Lung (tissue), 12 donors: ENCODE data around the gene MDM1. TPM values are rescaled to one million over a fixed set of nuclear protein-coding genes. Genes with fewer than 3 reads are reported as not detected.
A peak's percentile ranks its signal among the peaks of the same experiment; 100 is the strongest.

Experiments
- ATAC-seq: fragments of 200-7000 bp; cut with Tn5 transposase; one replicate; pipeline ENCODE4 v1.9.1; 2020; ENCODE audit warnings: moderate number of reproducible peaks; ENCODE audit not compliant: insufficient read depth, low FRiP score
- DNase-seq, 3 donors: peaks; one replicate each; pipeline ENCODE4 v3.0.0-alpha.2; 2013 to 2017
- H3K27ac ChIP-seq, 2 donors: one replicate each; pipeline ENCODE4 v1.5.1; 2013; ENCODE audit warnings: mild to moderate bottlenecking in 2 of 2, moderate library complexity in 2 of 2, control low read depth in 1 of 2, inconsistent platforms in 1 of 2, low read depth in 1 of 2, low read length in 1 of 2
- H3K27me3 ChIP-seq, 3 donors: one replicate each; pipeline ENCODE4 v1.5.1; 2013; ENCODE audit warnings: low read length in 2 of 3; ENCODE audit not compliant: control insufficient read depth in 3 of 3, insufficient read depth in 3 of 3
- H3K36me3 ChIP-seq, 4 donors: one replicate each; pipeline ENCODE4 v1.5.1; 2013; ENCODE audit warnings: low read length in 4 of 4, mild to moderate bottlenecking in 1 of 4, moderate library complexity in 1 of 4; ENCODE audit not compliant: control insufficient read depth in 4 of 4, insufficient read depth in 4 of 4
- H3K4me1 ChIP-seq, 5 donors: one replicate each; pipeline ENCODE4 v1.5.1; 2013; ENCODE audit warnings: low read length in 5 of 5, mild to moderate bottlenecking in 2 of 5, moderate library complexity in 1 of 5; ENCODE audit not compliant: control insufficient read depth in 5 of 5, insufficient read depth in 5 of 5
- H3K4me3 ChIP-seq: one replicate; pipeline ENCODE4 v1.5.1; 2013; ENCODE audit warnings: mild to moderate bottlenecking, control low read depth, moderate library complexity
- H3K9ac ChIP-seq, 2 donors: one replicate each; pipeline ENCODE4 v1.5.1; 2013; ENCODE audit warnings: low read length in 2 of 2, control low read depth in 1 of 2; ENCODE audit not compliant: insufficient read depth in 1 of 2
- H3K9me3 ChIP-seq, 4 donors: one replicate each; pipeline ENCODE4 v1.5.1; 2013; ENCODE audit warnings: low read length in 3 of 4, mild to moderate bottlenecking in 1 of 4, moderate library complexity in 1 of 4; ENCODE audit not compliant: control insufficient read depth in 4 of 4, insufficient read depth in 3 of 4
- WGBS, 2 donors: extraction: QIAGEN DNeasy Blood & Tissue Kit; methylation state at CpG; one replicate each; pipeline ENCODE4 v1.1.7; 2013; 5-methylcytosine and 5-hydroxymethylcytosine counted together
- polyA plus RNA-seq, 2 donors: library from polyadenylated mRNA; stranded (reverse); fragments of 200-250 nt; gene quantifications; one replicate each; pipeline ENCODE4 v1.2.1, GENCODE V29; 2013
- total RNA-seq, 2 donors: library from RNA; depleted of rRNA in 1 of 2; stranded (reverse); fragments of >200 nt in 1 of 2; gene quantifications; one replicate each; pipeline ENCODE4 v1.2.1, GENCODE V29; 2014 to 2021
- TF ChIP-seq, protein P1 (sequence below): IDR thresholded peaks from 2 replicates; pipeline ENCODE4 v1.5.1; 2012; ENCODE audit warnings: mild to moderate bottlenecking; ENCODE audit errors: control extremely low read depth, extremely low read depth
- donor health status: control.
- donor health status: control.
- donor health status: Bipolar disorder and iron deficiency.
- donor health status: healthy.
- donor health status: DM: yes; HTN: yes; CAD: no.

MDM1 gene
- total and polyA plus RNA-seq, 4 donors, result 6.7 to 29.7 (median 12.4) TPM

DNA sequence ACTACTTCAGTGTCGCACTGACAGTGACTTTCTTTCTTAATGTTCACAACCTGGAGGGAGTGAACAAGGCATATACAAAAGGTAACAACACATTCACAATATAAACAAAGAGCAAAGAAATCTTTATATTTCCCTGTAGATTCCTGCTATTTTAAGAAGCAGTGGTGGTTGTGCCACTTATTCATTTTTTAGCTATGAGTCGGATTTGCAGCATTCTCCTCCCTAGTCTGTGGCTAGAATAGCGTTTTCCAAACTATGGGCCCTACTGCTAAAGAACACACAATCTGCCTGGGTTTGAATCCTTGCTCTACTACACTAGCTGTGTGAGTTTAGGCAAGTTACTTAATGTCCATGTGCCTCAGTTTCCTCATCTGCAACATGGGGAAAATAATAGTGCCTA is 18.6 kb upstream of the MDM1 start:
- TF ChIP-seq, protein P1, sequence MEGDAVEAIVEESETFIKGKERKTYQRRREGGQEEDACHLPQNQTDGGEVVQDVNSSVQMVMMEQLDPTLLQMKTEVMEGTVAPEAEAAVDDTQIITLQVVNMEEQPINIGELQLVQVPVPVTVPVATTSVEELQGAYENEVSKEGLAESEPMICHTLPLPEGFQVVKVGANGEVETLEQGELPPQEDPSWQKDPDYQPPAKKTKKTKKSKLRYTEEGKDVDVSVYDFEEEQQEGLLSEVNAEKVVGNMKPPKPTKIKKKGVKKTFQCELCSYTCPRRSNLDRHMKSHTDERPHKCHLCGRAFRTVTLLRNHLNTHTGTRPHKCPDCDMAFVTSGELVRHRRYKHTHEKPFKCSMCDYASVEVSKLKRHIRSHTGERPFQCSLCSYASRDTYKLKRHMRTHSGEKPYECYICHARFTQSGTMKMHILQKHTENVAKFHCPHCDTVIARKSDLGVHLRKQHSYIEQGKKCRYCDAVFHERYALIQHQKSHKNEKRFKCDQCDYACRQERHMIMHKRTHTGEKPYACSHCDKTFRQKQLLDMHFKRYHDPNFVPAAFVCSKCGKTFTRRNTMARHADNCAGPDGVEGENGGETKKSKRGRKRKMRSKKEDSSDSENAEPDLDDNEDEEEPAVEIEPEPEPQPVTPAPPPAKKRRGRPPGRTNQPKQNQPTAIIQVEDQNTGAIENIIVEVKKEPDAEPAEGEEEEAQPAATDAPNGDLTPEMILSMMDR, result no peak
- no peak for DNase-seq
- H3K27me3 ChIP-seq, result peaks cover 0 to 4% (median 3%) of the 10 kb centered on the region in 3 donors
- no peak overlapping the region for H3K9ac ChIP-seq
- peaks cover 0 to 18% (median 0%) of the 10 kb centered on the region in 5 donors for H3K4me1 ChIP-seq
- WGBS, 2 donors, result 86 to 95% methylated on average over 3 of the region's 3 CpGs
- H3K9me3 ChIP-seq, result no peaks in the 10 kb centered on the region
- no peak overlapping the region for H3K4me3 ChIP-seq
- H3K36me3 ChIP-seq, result no peaks in the 10 kb centered on the region
- H3K27ac ChIP-seq, result no peak overlapping the region
- ATAC-seq, result no peak

GRCh38 chr12:68349921-68350606 is 17.9 kb upstream of the MDM1 start:
- TF ChIP-seq, protein P1, result no peak
- H3K4me1 ChIP-seq, result peaks cover 0 to 18% (median 0%) of the 10 kb centered on the region in 5 donors
- H3K9ac ChIP-seq, result no peak overlapping the region
- peaks cover 0 to 4% (median 3%) of the 10 kb centered on the region in 3 donors for H3K27me3 ChIP-seq
- H3K9me3 ChIP-seq, result no peaks in the 10 kb centered on the region
- H3K4me3 ChIP-seq, result no peak overlapping the region
- DNase-seq (no peak), ATAC-seq (no peak)
- WGBS, 2 donors, result 82 to 90% methylated on average over 5 of the region's 5 CpGs
- no peak overlapping the region for H3K27ac ChIP-seq
- H3K36me3 ChIP-seq, result no peaks in the 10 kb centered on the region

GRCh38 chr12:68349220-68349621 is 17.1 kb upstream of the MDM1 start:
- Histone ChIP-seq H3K4me1 (peaks cover 0 to 18% (median 0%) of the 10 kb centered on the region in 5 donors), H3K9me3 (no peaks in the 10 kb centered on the region), H3K9ac (no peak overlapping the region), H3K27ac (no peak overlapping the region), H3K4me3 (no peak overlapping the region), H3K36me3 (no peaks in the 10 kb centered on the region), H3K27me3 (peaks cover 0 to 4% (median 3%) of the 10 kb centered on the region in 3 donors)
- ATAC-seq (no peak), DNase-seq (peak in 2 of 3 donors; percentile 51 to 76)
- 60 to 77% methylated on average over 2 of the region's 2 CpGs for WGBS, 2 donors
- TF ChIP-seq, protein P1, result no peak
